IMR-90 (cell line): ENCODE results near the gene OR52W1.

Experiments used
- BHLHE40 ChIP-seq: fragments of 150-350 bp; IDR thresholded peaks from 2 replicates; pipeline ENCODE4 v1.6.1; 2016; ENCODE audit warnings: mild to moderate bottlenecking, low read depth, low read length
- CHD1 ChIP-seq: IDR thresholded peaks from 2 replicates; pipeline ENCODE4 v1.6.1; 2012; ENCODE audit warnings: low read depth, low read length, improper control_type of control experiment
- CTCF ChIP-seq: conservative IDR thresholded peaks from 2 replicates; pipeline ENCODE4 v1.5.1; 2012; ENCODE audit warnings: mild to moderate bottlenecking, low read depth, low read length, improper control_type of control experiment
- ELK1 ChIP-seq: fragments of 150-350 bp; IDR thresholded peaks from 2 replicates; pipeline ENCODE4 v1.6.1; 2016; ENCODE audit warnings: low read depth, mild to moderate bottlenecking, low read length, moderate library complexity, borderline replicate concordance
- FOS ChIP-seq: fragments of 150-350 bp; IDR thresholded peaks from 2 replicates; pipeline ENCODE4 v1.6.1; 2016; ENCODE audit warnings: low read depth, low read length
- MAFK ChIP-seq: IDR thresholded peaks from 2 replicates; pipeline ENCODE4 v1.6.1; 2012; ENCODE audit warnings: low read depth, low read length, improper control_type of control experiment
- MAZ ChIP-seq: IDR thresholded peaks from 2 replicates; pipeline ENCODE4 v1.6.1; 2012; ENCODE audit warnings: low read depth, mild to moderate bottlenecking, low read length, improper control_type of control experiment, moderate library complexity, borderline replicate concordance
- NFE2L2 ChIP-seq: fragments of 150-350 bp; IDR thresholded peaks from 2 replicates; pipeline ENCODE4 v1.6.1; 2016; ENCODE audit warnings: low read depth, mild to moderate bottlenecking, low read length
- POLR2A ChIP-seq: IDR thresholded peaks from 2 replicates; pipeline ENCODE4 v1.6.1; 2012; ENCODE audit warnings: mild to moderate bottlenecking, low read depth, low read length
- RAD21 ChIP-seq: IDR thresholded peaks from 2 replicates; pipeline ENCODE4 v1.6.1; 2012; ENCODE audit warnings: low read length, improper control_type of control experiment
- RCOR1 ChIP-seq: IDR thresholded peaks from 2 replicates; pipeline ENCODE4 v1.6.1; 2012; ENCODE audit warnings: mild to moderate bottlenecking, low read length, improper control_type of control experiment; ENCODE audit not compliant: insufficient replicate concordance
- RFX5 ChIP-seq: IDR thresholded peaks from 2 replicates; pipeline ENCODE4 v1.8.0; 2012; ENCODE audit warnings: low read depth, mild to moderate bottlenecking, low read length, moderate library complexity
- SMC3 ChIP-seq: fragments of 150-350 bp; IDR thresholded peaks from 2 replicates; pipeline ENCODE4 v1.6.1; 2016; ENCODE audit warnings: low read depth, mild to moderate bottlenecking, antibody characterized with exemption, low read length, moderate library complexity

- no peak for TF ChIP-seq NFE2L2
- no peak for TF ChIP-seq CTCF
- no peak for TF ChIP-seq MAZ
- TF ChIP-seq BHLHE40 = no peak
- TF ChIP-seq POLR2A = no peak
- no peak for TF ChIP-seq CHD1
- TF ChIP-seq MAFK = no peak
- TF ChIP-seq SMC3 = no peak
- no peak for TF ChIP-seq ELK1
- no peak for TF ChIP-seq RAD21
- TF ChIP-seq FOS = no peak
- no peak for TF ChIP-seq RCOR1
- no peak for TF ChIP-seq RFX5
These were observed 3.0 kb downstream of the OR52W1 start for GRCh38 chr11:6202041-6202440.
